ENCODE measurements around the gene PLEKHH1.

- TF ChIP-seq, protein P1, sequence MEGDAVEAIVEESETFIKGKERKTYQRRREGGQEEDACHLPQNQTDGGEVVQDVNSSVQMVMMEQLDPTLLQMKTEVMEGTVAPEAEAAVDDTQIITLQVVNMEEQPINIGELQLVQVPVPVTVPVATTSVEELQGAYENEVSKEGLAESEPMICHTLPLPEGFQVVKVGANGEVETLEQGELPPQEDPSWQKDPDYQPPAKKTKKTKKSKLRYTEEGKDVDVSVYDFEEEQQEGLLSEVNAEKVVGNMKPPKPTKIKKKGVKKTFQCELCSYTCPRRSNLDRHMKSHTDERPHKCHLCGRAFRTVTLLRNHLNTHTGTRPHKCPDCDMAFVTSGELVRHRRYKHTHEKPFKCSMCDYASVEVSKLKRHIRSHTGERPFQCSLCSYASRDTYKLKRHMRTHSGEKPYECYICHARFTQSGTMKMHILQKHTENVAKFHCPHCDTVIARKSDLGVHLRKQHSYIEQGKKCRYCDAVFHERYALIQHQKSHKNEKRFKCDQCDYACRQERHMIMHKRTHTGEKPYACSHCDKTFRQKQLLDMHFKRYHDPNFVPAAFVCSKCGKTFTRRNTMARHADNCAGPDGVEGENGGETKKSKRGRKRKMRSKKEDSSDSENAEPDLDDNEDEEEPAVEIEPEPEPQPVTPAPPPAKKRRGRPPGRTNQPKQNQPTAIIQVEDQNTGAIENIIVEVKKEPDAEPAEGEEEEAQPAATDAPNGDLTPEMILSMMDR (IDR thresholded peaks at IDR 0.05): no peak
- no peak for TF ChIP-seq POLR2AphosphoS5 (IDR thresholded peaks at IDR 0.05; ENCODE audit: low read depth, low read length)
Measured at GRCh38 chr14:67532606-67532997, 488 bp upstream of the PLEKHH1 start.

Measured in Panc1 (cell line).